HepG2 (cell line): Measurements from ENCODE around the gene TCF7L2. TPM values are rescaled to one million over a fixed set of nuclear protein-coding genes. Genes with fewer than 3 reads are reported as not detected.

Source experiments
- ATF5 ChIP-seq: sonication (generic); formaldehyde crosslinking; IDR thresholded peaks from 2 replicates; pipeline ENCODE4 v1.4.0; 2020; ENCODE audit warnings: mild to moderate bottlenecking, low read depth, missing genetic modification reagents
- CCDC6 ChIP-seq: sonication (generic); formaldehyde crosslinking; IDR thresholded peaks from 2 replicates; pipeline ENCODE4 v1.8.1; 2022; ENCODE audit warnings: mild to moderate bottlenecking, missing genetic modification reagents, moderate library complexity
- CREM ChIP-seq, 2 experiments: sonication (generic) in 1 of 2; formaldehyde crosslinking in 1 of 2; IDR thresholded peaks; 2 replicates each; pipeline versions ENCODE4 v1.4.0 to v1.6.1; 2016 to 2020; ENCODE audit warnings: antibody characterized with exemption in 1 of 2, mild to moderate bottlenecking in 1 of 2, missing genetic modification reagents in 1 of 2
- ERF ChIP-seq: IDR thresholded peaks from 2 replicates; pipeline ENCODE4 v1.6.1; 2018; ENCODE audit warnings: missing biosample characterization, missing genetic modification reagents
- ESRRA ChIP-seq: sonication (generic); formaldehyde crosslinking; IDR thresholded peaks from 2 replicates; pipeline ENCODE4 v1.5.1; 2020; ENCODE audit warnings: mild to moderate bottlenecking, low read depth, missing genetic modification reagents
- FOXP1 ChIP-seq, 2 experiments: fragments of 450-650 bp in 1 of 2; IDR thresholded peaks; 2 replicates each; pipeline ENCODE4 v1.6.1; 2017 to 2018; ENCODE audit warnings: antibody characterized with exemption in 1 of 2
- HNRNPLL ChIP-seq: fragments of 200-400 bp; formaldehyde crosslinking; IDR thresholded peaks from 2 replicates; pipeline ENCODE4 v1.6.1; 2017; ENCODE audit warnings: mild to moderate bottlenecking, low read depth, low read length; ENCODE audit not compliant: poor library complexity, severe bottlenecking
- MLLT10 ChIP-seq: sonication (generic); formaldehyde crosslinking; IDR thresholded peaks from 2 replicates; pipeline ENCODE4 v1.4.0; 2020; ENCODE audit warnings: missing genetic modification reagents
- NBN ChIP-seq: fragments of 450-650 bp; conservative IDR thresholded peaks from 2 replicates; pipeline ENCODE4 v1.6.1; 2017
- NFATC3 ChIP-seq: sonication (generic); formaldehyde crosslinking; IDR thresholded peaks from 2 replicates; pipeline ENCODE4 v1.5.1; 2020; ENCODE audit warnings: mild to moderate bottlenecking, missing genetic modification reagents
- POLR2AphosphoS5 ChIP-seq: IDR thresholded peaks from 2 replicates; pipeline ENCODE4 v1.6.1; 2012; ENCODE audit warnings: low read depth, low read length
- RARG ChIP-seq: sonication (generic); formaldehyde crosslinking; IDR thresholded peaks from 2 replicates; pipeline ENCODE4 v1.4.0; 2020; ENCODE audit warnings: low read depth, mild to moderate bottlenecking, missing genetic modification reagents
- SOX6 ChIP-seq, 2 experiments: fragments of 450-650 bp in 1 of 2; sonication (generic) in 1 of 2; formaldehyde crosslinking in 1 of 2; IDR thresholded peaks; 2 replicates each; pipeline versions ENCODE4 v1.4.0 to v1.6.1; 2017 to 2020; ENCODE audit warnings: antibody characterized with exemption in 1 of 2, mild to moderate bottlenecking in 1 of 2, missing genetic modification reagents in 1 of 2
- YEATS4 ChIP-seq: sonication (generic); formaldehyde crosslinking; IDR thresholded peaks from 2 replicates; pipeline ENCODE4 v1.4.0; 2020; ENCODE audit warnings: missing genetic modification reagents, borderline replicate concordance
- ZFP90 ChIP-seq: sonication (generic); formaldehyde crosslinking; IDR thresholded peaks from 2 replicates; pipeline ENCODE4 v1.8.0; 2022; ENCODE audit warnings: missing genetic modification reagents, mild to moderate bottlenecking, inconsistent platforms, borderline replicate concordance
- ZFYVE20 ChIP-seq: sonication (generic); formaldehyde crosslinking; IDR thresholded peaks from 2 replicates; pipeline ENCODE4 v1.8.0; 2023; ENCODE audit warnings: low read depth, mild to moderate bottlenecking, moderate library complexity, missing genetic modification reagents, borderline replicate concordance
- ZMYM4 ChIP-seq: sonication (generic); formaldehyde crosslinking; IDR thresholded peaks from 2 replicates; pipeline ENCODE4 v1.8.1; 2023; ENCODE audit warnings: mild to moderate bottlenecking, missing genetic modification reagents
- ZNF207 ChIP-seq: fragments of 450-650 bp; IDR thresholded peaks from 2 replicates; pipeline ENCODE4 v1.6.1; 2016; ENCODE audit warnings: antibody characterized with exemption, borderline replicate concordance
- ZNF570 ChIP-seq: sonication (generic); formaldehyde crosslinking; IDR thresholded peaks from 2 replicates; pipeline ENCODE4 v1.4.0; 2020; ENCODE audit warnings: mild to moderate bottlenecking, missing genetic modification reagents, borderline replicate concordance
- ZNF652 ChIP-seq: IDR thresholded peaks from 2 replicates; pipeline ENCODE4 v1.6.1; 2016; ENCODE audit warnings: low read depth, borderline replicate concordance
- polyA plus RNA-seq, 8 experiments: library from polyadenylated mRNA; depleted of rRNA in 3 of 8; stranded (reverse) in 7 of 8; unstranded in 1 of 8; fragments of >200 nt; fragmentation: Illumina TruSeq in 4 of 8; extraction: Trizol in 4 of 8; gene quantifications; 2 replicates each; pipeline versions ENCODE4 v1.2.1 to v1.2.3, GENCODE V29; 2011 to 2016; ENCODE audit warnings: low read depth in 4 of 8, missing spikeins in 1 of 8, mixed read lengths in 1 of 8; ENCODE audit not compliant: insufficient read depth in 1 of 8
- total RNA-seq, 5 experiments: library from RNA; depleted of rRNA; stranded (reverse); fragments of >200 nt; fragmentation: Illumina TruSeq; extraction: Trizol; gene quantifications; 2 replicates each; pipeline ENCODE4 v1.2.3, GENCODE V29; 2016; ENCODE audit warnings: low read depth in 1 of 5
- TF ChIP-seq, protein P1 (sequence below): sonication (generic); formaldehyde crosslinking; IDR thresholded peaks from 2 replicates; pipeline ENCODE4 v1.4.0; 2020; ENCODE audit warnings: missing genetic modification reagents, borderline replicate concordance
- TF ChIP-seq, protein P2 (sequence below), 2 experiments: fragments of 450-650 bp in 1 of 2; sonication (generic) in 1 of 2; formaldehyde crosslinking; IDR thresholded peaks; 2 replicates each; pipeline versions ENCODE4 v1.5.0 to v1.8.0; 2020 to 2022; ENCODE audit warnings: mild to moderate bottlenecking in 1 of 2, missing genetic modification reagents in 1 of 2
- TF ChIP-seq, protein P3 (sequence below): sonication (generic); formaldehyde crosslinking; IDR thresholded peaks from 2 replicates; pipeline ENCODE4 v1.5.0; 2020; ENCODE audit warnings: mild to moderate bottlenecking, missing genetic modification reagents

TCF7L2 gene
- total and polyA plus RNA-seq, 2 of the 13 experiments (the other 11 are each of a cell fraction or from before 2014, with no cell fraction given): 3.9 to 13.7 TPM

DNA sequence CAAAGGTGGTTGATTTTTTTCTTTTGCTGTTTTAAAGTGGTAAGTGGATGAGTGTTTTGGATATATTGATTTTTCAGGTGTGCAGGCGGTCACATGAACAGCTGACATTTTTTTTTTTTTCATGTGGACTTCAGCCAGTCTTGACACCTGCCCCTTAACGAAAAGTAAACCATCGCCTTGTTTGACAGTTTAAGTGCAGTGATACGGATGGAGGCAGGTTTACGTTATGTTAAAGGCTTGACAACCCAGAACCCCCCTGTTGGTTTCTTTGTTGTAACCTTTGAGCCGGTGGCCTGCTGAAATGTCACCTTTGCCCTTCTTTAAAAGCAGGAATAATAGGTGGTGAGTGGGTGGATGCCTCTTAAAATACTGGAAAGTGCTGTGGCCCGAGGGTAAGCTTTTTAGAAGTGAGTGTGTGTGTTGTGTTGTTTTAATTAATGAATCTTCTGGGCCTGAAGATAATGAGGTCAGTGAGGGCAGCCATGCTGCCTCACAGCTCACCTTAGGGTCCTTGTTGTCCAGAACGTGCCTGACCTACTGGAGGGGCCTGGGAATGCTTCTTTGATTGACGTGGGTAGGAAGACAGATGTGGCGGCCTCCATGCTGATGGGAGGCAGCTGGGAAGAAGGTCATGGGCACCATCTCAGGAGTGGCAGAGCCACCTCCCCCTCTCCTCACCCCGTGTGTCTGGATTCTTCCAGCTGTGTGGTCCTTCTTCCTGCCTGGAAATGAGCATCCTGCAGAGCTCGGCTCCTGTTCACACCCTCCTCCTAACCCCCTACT lies 69.8 kb downstream of the TCF7L2 start (continued):
- TF ChIP-seq, protein P1, sequence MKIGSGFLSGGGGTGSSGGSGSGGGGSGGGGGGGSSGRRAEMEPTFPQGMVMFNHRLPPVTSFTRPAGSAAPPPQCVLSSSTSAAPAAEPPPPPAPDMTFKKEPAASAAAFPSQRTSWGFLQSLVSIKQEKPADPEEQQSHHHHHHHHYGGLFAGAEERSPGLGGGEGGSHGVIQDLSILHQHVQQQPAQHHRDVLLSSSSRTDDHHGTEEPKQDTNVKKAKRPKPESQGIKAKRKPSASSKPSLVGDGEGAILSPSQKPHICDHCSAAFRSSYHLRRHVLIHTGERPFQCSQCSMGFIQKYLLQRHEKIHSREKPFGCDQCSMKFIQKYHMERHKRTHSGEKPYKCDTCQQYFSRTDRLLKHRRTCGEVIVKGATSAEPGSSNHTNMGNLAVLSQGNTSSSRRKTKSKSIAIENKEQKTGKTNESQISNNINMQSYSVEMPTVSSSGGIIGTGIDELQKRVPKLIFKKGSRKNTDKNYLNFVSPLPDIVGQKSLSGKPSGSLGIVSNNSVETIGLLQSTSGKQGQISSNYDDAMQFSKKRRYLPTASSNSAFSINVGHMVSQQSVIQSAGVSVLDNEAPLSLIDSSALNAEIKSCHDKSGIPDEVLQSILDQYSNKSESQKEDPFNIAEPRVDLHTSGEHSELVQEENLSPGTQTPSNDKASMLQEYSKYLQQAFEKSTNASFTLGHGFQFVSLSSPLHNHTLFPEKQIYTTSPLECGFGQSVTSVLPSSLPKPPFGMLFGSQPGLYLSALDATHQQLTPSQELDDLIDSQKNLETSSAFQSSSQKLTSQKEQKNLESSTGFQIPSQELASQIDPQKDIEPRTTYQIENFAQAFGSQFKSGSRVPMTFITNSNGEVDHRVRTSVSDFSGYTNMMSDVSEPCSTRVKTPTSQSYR (CRISPR knock-in tag): no peak
- TF ChIP-seq ERF (peak; percentile 59), RARG (CRISPR knock-in tag) (no peak), POLR2AphosphoS5 (no peak), ZMYM4 (CRISPR knock-in tag) (peak; percentile 74), ZNF570 (no peak), NFATC3 (CRISPR knock-in tag) (no peak), ATF5 (CRISPR knock-in tag) (no peak), NBN (no peak), SOX6 (IDR thresholded peaks at IDR 0.05) (no peak), SOX6 (CRISPR knock-in tag; IDR thresholded peaks at IDR 0.05) (peak; percentile 94), ZFYVE20 (CRISPR knock-in tag) (no peak), ZFP90 (0 out of 2 replicates have a peak, but pooled peaks have one; percentile 66), ZNF652 (CRISPR knock-in tag) (no peak), CCDC6 (CRISPR knock-in tag) (no peak), ZNF207 (no peak), FOXP1 (IDR thresholded peaks at IDR 0.05) (no peak), FOXP1 (CRISPR knock-in tag; IDR thresholded peaks at IDR 0.05) (peak; percentile 84), YEATS4 (peak; percentile 71; the same call in 1 of the 2 replicates), HNRNPLL (no peak), ESRRA (0 out of 2 replicates have a peak, but pooled peaks have one; percentile 49), MLLT10 (no peak), CREM (IDR thresholded peaks at IDR 0.05) (peak; percentile 68; the same call in 1 of the 2 replicates), CREM (CRISPR knock-in tag; IDR thresholded peaks at IDR 0.05) (no peak)
- TF ChIP-seq, protein P2, sequence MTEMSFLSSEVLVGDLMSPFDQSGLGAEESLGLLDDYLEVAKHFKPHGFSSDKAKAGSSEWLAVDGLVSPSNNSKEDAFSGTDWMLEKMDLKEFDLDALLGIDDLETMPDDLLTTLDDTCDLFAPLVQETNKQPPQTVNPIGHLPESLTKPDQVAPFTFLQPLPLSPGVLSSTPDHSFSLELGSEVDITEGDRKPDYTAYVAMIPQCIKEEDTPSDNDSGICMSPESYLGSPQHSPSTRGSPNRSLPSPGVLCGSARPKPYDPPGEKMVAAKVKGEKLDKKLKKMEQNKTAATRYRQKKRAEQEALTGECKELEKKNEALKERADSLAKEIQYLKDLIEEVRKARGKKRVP (CRISPR knock-in tag; IDR thresholded peaks at IDR 0.05): no peak
- TF ChIP-seq, protein P3, sequence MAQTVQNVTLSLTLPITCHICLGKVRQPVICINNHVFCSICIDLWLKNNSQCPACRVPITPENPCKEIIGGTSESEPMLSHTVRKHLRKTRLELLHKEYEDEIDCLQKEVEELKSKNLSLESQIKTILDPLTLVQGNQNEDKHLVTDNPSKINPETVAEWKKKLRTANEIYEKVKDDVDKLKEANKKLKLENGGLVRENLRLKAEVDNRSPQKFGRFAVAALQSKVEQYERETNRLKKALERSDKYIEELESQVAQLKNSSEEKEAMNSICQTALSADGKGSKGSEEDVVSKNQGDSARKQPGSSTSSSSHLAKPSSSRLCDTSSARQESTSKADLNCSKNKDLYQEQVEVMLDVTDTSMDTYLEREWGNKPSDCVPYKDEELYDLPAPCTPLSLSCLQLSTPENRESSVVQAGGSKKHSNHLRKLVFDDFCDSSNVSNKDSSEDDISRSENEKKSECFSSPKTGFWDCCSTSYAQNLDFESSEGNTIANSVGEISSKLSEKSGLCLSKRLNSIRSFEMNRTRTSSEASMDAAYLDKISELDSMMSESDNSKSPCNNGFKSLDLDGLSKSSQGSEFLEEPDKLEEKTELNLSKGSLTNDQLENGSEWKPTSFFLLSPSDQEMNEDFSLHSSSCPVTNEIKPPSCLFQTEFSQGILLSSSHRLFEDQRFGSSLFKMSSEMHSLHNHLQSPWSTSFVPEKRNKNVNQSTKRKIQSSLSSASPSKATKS (CRISPR knock-in tag): no peak
